ENCODE data around the gene FMO1.

The FMO1 gene

DNA sequence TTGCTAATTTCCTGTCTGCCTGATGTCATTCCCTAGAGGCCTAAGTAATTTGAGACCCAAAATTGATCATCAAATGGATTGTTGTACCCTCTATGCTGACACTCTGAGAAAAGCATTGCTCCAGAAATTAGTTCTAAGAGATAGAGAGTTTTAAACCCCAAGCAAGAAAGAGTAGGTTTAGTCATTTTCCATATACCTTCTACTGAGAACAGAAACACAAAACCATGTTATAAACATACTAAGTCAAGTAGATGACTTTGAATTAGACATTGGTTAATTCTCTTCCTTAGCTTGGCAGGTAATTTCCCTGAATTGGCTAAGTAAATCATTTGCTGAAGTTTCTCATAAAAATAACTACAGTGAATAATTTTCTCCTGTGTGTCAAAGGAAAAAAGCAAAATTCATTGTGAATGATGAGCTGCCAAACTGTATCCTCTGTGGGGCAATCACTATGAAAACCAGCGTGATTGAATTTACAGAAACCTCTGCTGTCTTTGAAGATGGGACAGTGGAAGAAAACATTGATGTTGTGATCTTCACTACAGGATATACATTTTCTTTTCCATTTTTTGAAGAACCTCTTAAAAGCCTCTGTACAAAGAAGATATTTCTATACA, 85.8 kb downstream of the FMO1 start:
- H3K4me1 Mint-ChIP-seq (ENCODE audit: low read depth) = no peaks in the 10 kb centered on the region
- no peaks in the 10 kb centered on the region for H3K9me3 Mint-ChIP-seq

More for the DNA sequence above, 85.8 kb downstream of the FMO1 start:
- no peaks in the 10 kb centered on the region for H3K27me3 Mint-ChIP-seq (ENCODE audit: low read depth)
- H3K27ac Mint-ChIP-seq = no peak overlapping the region
- no peaks in the 10 kb centered on the region for H3K36me3 Mint-ChIP-seq (ENCODE audit: low read depth)
- H3K4me3 Mint-ChIP-seq = no peak overlapping the region
